Neural progenitor cell (in vitro differentiated cells): ENCODE data around the gene MTCL1. TPM values are rescaled to one million over a fixed set of nuclear protein-coding genes. Genes with fewer than 3 reads are reported as not detected.

Source experiments
- DNase-seq: peaks from one replicate; pipeline ENCODE4 v3.0.0-alpha.2; 2016; ENCODE audit warnings: low spot score
- H2AFZ ChIP-seq: fragments of 200-600 bp; sonication (generic); replicated peaks from 2 replicates; pipeline ENCODE4 v1.6.1; 2016; ENCODE audit warnings: antibody characterized with exemption
- H3F3A ChIP-seq: fragments of 200-600 bp; sonication (generic); 2 replicates; pipeline ENCODE4 v1.6.1; 2016; ENCODE audit warnings: antibody characterized with exemption, low read depth
- H3K27ac ChIP-seq: fragments of 200-600 bp; sonication (generic); 2 replicates; pipeline ENCODE4 v1.5.1; 2016; ENCODE audit warnings: mild to moderate bottlenecking
- H3K27me3 ChIP-seq: fragments of 200-600 bp; sonication (generic); 2 replicates; pipeline ENCODE4 v1.6.1; 2016; ENCODE audit warnings: mild to moderate bottlenecking, moderate library complexity
- H3K36me3 ChIP-seq: fragments of 200-600 bp; sonication (generic); 2 replicates; pipeline ENCODE4 v1.5.1; 2016
- H3K4me1 ChIP-seq: fragments of 200-600 bp; sonication (generic); 2 replicates; pipeline ENCODE4 v1.6.1; 2016; ENCODE audit warnings: mixed run types
- H3K4me2 ChIP-seq: fragments of 200-600 bp; sonication (generic); 2 replicates; pipeline ENCODE4 v1.6.1; 2016
- H3K4me3 ChIP-seq: fragments of 200-600 bp; sonication (generic); 2 replicates; pipeline ENCODE4 v1.5.1; 2016
- H3K79me2 ChIP-seq: fragments of 200-600 bp; sonication (generic); 2 replicates; pipeline ENCODE4 v1.6.1; 2016; ENCODE audit warnings: low read depth
- H3K9ac ChIP-seq: fragments of 200-600 bp; sonication (generic); 2 replicates; pipeline ENCODE4 v1.6.1; 2016
- H3K9me3 ChIP-seq: fragments of 200-600 bp; sonication (generic); 2 replicates; pipeline ENCODE4 v1.5.1; 2016; ENCODE audit warnings: low read depth
- H4K20me1 ChIP-seq: fragments of 200-600 bp; sonication (generic); 2 replicates; pipeline ENCODE4 v1.6.1; 2016; ENCODE audit warnings: low read depth
- H3K27ac Mint-ChIP-seq: 3 replicates; pipeline ENCODE4 v1.8.0; 2021; ENCODE audit warnings: mixed read lengths
- H3K27me3 Mint-ChIP-seq: 2 replicates; pipeline ENCODE4 v1.8.0; 2022; ENCODE audit warnings: low read depth, mild to moderate bottlenecking, inconsistent platforms, moderate library complexity, mixed read lengths; ENCODE audit not compliant: insufficient read depth
- H3K36me3 Mint-ChIP-seq: 3 replicates; pipeline ENCODE4 v1.8.0; 2021; ENCODE audit warnings: mixed read lengths
- H3K4me1 Mint-ChIP-seq: 3 replicates; pipeline ENCODE4 v1.8.0; 2021; ENCODE audit warnings: mixed read lengths
- H3K4me3 Mint-ChIP-seq: 3 replicates; pipeline ENCODE4 v1.8.0; 2021; ENCODE audit warnings: mild to moderate bottlenecking, moderate library complexity, mixed read lengths
- H3K9me3 Mint-ChIP-seq: 3 replicates; pipeline ENCODE4 v1.8.0; 2020; ENCODE audit warnings: mixed read lengths
- CTCF ChIP-seq: fragments of 200-600 bp; sonication (generic); IDR thresholded peaks from 2 replicates; pipeline ENCODE4 v1.5.1; 2017; ENCODE audit warnings: antibody characterized with exemption, mild to moderate bottlenecking
- EZH2 ChIP-seq: fragments of 200-600 bp; sonication (generic); IDR thresholded peaks from 2 replicates; pipeline ENCODE4 v1.6.1; 2017; ENCODE audit warnings: antibody characterized with exemption, mild to moderate bottlenecking, moderate library complexity
- EZH2phosphoT487 ChIP-seq: fragments of 200-600 bp; sonication (generic); IDR thresholded peaks from 2 replicates; pipeline ENCODE4 v1.6.1; 2017; ENCODE audit warnings: antibody characterized with exemption
- total RNA-seq: library from RNA; depleted of rRNA; stranded (reverse); fragments of >200 nt; gene quantifications from 2 replicates; pipeline ENCODE4 v1.2.3, GENCODE V29; 2015; ENCODE audit warnings: low replicate concordance

MTCL1 gene
- total RNA-seq, 1 donor from 2014 or later: 36.9 TPM

GRCh38 chr18:8707556-8708300 is 2.4 kb downstream of the MTCL1 start:
- peaks cover 16% of the 10 kb centered on the region for H3K27me3 Mint-ChIP-seq
- Histone ChIP-seq H3K4me1 (peaks cover 32% of the 10 kb centered on the region), H3K4me2 (peak overlapping the region; percentile 88), H3K36me3 (no peaks in the 10 kb centered on the region), H3F3A (peaks cover 35% of the 10 kb centered on the region), H3K27me3 (no peaks in the 10 kb centered on the region), H3K4me3 (peak overlapping the region; percentile 87), H3K9me3 (no peaks in the 10 kb centered on the region), H3K9ac (no peak overlapping the region), H4K20me1 (peaks cover 30% of the 10 kb centered on the region), H3K79me2 (peaks cover 62% of the 10 kb centered on the region), H2AFZ (no peak overlapping the region), H3K27ac (no peak overlapping the region)
- H3K4me1 Mint-ChIP-seq: peaks cover 44% of the 10 kb centered on the region
- TF ChIP-seq EZH2 (no peak), EZH2phosphoT487 (no peak), CTCF (no peak)
- peaks cover 2% of the 10 kb centered on the region for H3K9me3 Mint-ChIP-seq
- H3K4me3 Mint-ChIP-seq: peak overlapping the region; percentile 98
- peaks cover 2% of the 10 kb centered on the region for H3K36me3 Mint-ChIP-seq
- no peak for DNase-seq
- no peak overlapping the region for H3K27ac Mint-ChIP-seq

DNA sequence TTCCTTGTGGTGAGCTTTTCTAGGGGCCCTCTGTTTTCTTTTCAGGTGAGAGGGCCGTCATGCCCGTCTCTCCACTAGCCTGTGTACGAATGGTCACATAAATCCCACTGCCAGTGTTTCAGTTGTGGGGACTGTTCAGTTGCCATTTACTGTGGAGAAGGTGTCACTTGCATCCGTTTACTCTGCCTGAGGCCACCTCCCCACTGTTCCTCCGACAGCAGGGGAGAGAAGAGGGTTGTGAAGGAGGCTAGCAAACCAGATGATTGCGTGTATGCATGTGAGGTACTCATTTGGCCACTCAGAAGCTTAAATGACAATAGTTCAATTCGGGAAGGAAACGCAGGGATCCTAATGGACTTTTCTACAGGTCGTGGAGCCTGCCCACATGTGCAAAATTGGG is 3.3 kb downstream of the MTCL1 start:
- peaks cover 35% of the 10 kb centered on the region for H3K4me1 Mint-ChIP-seq
- H3K4me1 ChIP-seq: peaks cover 32% of the 10 kb centered on the region
- peak overlapping the region; percentile 87 for H3K4me3 ChIP-seq
- H3K9me3 ChIP-seq: no peaks in the 10 kb centered on the region
- DNase-seq: no peak
- H3K79me2 ChIP-seq: peaks cover 71% of the 10 kb centered on the region
- no peak overlapping the region for H3K9ac ChIP-seq
- H3K27ac ChIP-seq: no peak overlapping the region
- H2AFZ ChIP-seq: no peak overlapping the region
- H3K9me3 Mint-ChIP-seq: peaks cover 2% of the 10 kb centered on the region
- H3K27me3 ChIP-seq: no peaks in the 10 kb centered on the region
- peak overlapping the region; percentile 98 for H3K4me3 Mint-ChIP-seq
- no peaks in the 10 kb centered on the region for H3K36me3 ChIP-seq
- peak overlapping the region; percentile 88 for H3K4me2 ChIP-seq
- H3K36me3 Mint-ChIP-seq: peaks cover 2% of the 10 kb centered on the region
- TF ChIP-seq EZH2 (no peak), EZH2phosphoT487 (no peak), CTCF (no peak)
- peaks cover 26% of the 10 kb centered on the region for H3F3A ChIP-seq
- H3K27ac Mint-ChIP-seq: no peak overlapping the region
- peaks cover 10% of the 10 kb centered on the region for H3K27me3 Mint-ChIP-seq
- peaks cover 37% of the 10 kb centered on the region for H4K20me1 ChIP-seq

- H3K36me3 ChIP-seq: no peaks in the 10 kb centered on the region
- no peak for DNase-seq
- no peaks in the 10 kb centered on the region for H3K27me3 ChIP-seq
- Mint-ChIP-seq H3K36me3 (peaks cover 8% of the 10 kb centered on the region), H3K4me3 (no peak overlapping the region), H3K27ac (no peak overlapping the region), H3K9me3 (peaks cover 4% of the 10 kb centered on the region), H3K4me1 (peaks cover 27% of the 10 kb centered on the region), H3K27me3 (peaks cover 10% of the 10 kb centered on the region)
- TF ChIP-seq EZH2 (no peak), CTCF (no peak), EZH2phosphoT487 (no peak)
- peaks cover 79% of the 10 kb centered on the region for H3K79me2 ChIP-seq
- H3K4me1 ChIP-seq: peaks cover 29% of the 10 kb centered on the region
- H3K4me3 ChIP-seq: no peak overlapping the region
- H3F3A ChIP-seq: peaks cover 18% of the 10 kb centered on the region
- no peak overlapping the region for H3K9ac ChIP-seq
- no peak overlapping the region for H2AFZ ChIP-seq
- H4K20me1 ChIP-seq: peaks cover 38% of the 10 kb centered on the region
- H3K4me2 ChIP-seq: no peak overlapping the region
- H3K27ac ChIP-seq: no peak overlapping the region
- H3K9me3 ChIP-seq: no peaks in the 10 kb centered on the region
Observed at GRCh38 chr18:8709248-8710059, 4.1 kb downstream of the MTCL1 start.
